K562 (cell line): Measurements from ENCODE around the gene CST4. TPM values are rescaled to one million over a fixed set of nuclear protein-coding genes. Genes with fewer than 3 reads are reported as not detected.

Experiments
- ATAC-seq: fragments of 200-7000 bp; cut with Tn5 transposase; 3 replicates; pipeline ENCODE4 v1.9.1; 2020; ENCODE audit warnings: moderate library complexity
- BruUV-seq: library from RNA; stranded (reverse); fragments of 400-500 nt; replicated peaks from 2 replicates; lab custom pipeline; 2021; lab: Mats Ljungman, UMichigan
- CTCF ChIA-PET: fragments of 300-600 bp; formaldehyde crosslinking; extraction: SDS; loops from one replicate; lab custom pipeline; 2021; ENCODE audit warnings: low intra/inter-chr PET ratio; lab: Yijun Ruan, JAX
- POLR2A ChIA-PET: fragments of 300-600, 350-650 bp; sonication (Branson Sonifier 250); formaldehyde crosslinking; extraction: SDS; loops from one replicate; lab custom pipeline; 2021; ENCODE audit warnings: antibody characterized with exemption, inconsistent platforms; lab: Yijun Ruan, JAX
- DNase-seq, 4 experiments: peaks; one replicate each; pipeline versions ENCODE4 v3.0.0 to v3.0.0-alpha.2; 2011 to 2018; ENCODE audit warnings: low spot score in 3 of 4, mixed read lengths in 3 of 4; ENCODE audit errors: extremely low read depth in 1 of 4
- FAIRE-seq: peaks from 2 replicates; lab custom pipeline; 2011; peaks lifted over from hg19 to GRCh38; lab: Jason Lieb, UNC
- H2AFZ ChIP-seq: 2 replicates; pipeline ENCODE4 v1.6.0; 2011; ENCODE audit warnings: low read depth, low read length, control low read depth, inconsistent platforms
- H3K27ac ChIP-seq: fragments of 200-600 bp; 3 replicates; pipeline ENCODE4 v1.8.0; 2011; ENCODE audit warnings: low read depth, mild to moderate bottlenecking, control low read depth, inconsistent platforms, low read length, moderate library complexity, mixed read lengths; ENCODE audit errors: extremely low read depth
- H3K27me3 ChIP-seq, 2 experiments: fragments of 300-600 bp in 1 of 2; 2 replicates in 1 of 2; 3 replicates in 1 of 2; pipeline versions ENCODE4 v1.6.0 to v1.8.0; 2011; ENCODE audit warnings: inconsistent platforms in 2 of 2, low read length in 2 of 2, mild to moderate bottlenecking in 1 of 2, mixed read lengths in 1 of 2, moderate library complexity in 1 of 2; ENCODE audit not compliant: control insufficient read depth in 2 of 2, insufficient read depth in 2 of 2
- H3K36me3 ChIP-seq: fragments of 300-600 bp; 3 replicates; pipeline ENCODE4 v1.8.0; 2011; ENCODE audit warnings: mild to moderate bottlenecking, low read length, inconsistent platforms; ENCODE audit not compliant: control insufficient read depth, insufficient read depth
- H3K4me1 ChIP-seq, 2 experiments: fragments of 200-600 bp in 1 of 2; replicated peaks in 1 of 2; 2 replicates in 1 of 2; 3 replicates in 1 of 2; pipeline versions ENCODE4 v1.5.1 to v1.8.0; 2011; ENCODE audit warnings: inconsistent platforms in 2 of 2, low read length in 2 of 2, mild to moderate bottlenecking in 1 of 2, mixed read lengths in 1 of 2, moderate library complexity in 1 of 2; ENCODE audit not compliant: control insufficient read depth in 2 of 2, insufficient read depth in 2 of 2
- H3K4me2 ChIP-seq: 2 replicates; pipeline ENCODE4 v1.6.1; 2011; ENCODE audit warnings: low read length, control low read depth, inconsistent platforms, mixed read lengths; ENCODE audit not compliant: insufficient read depth
- H3K4me3 ChIP-seq: fragments of 200-600 bp; sonication (generic), shearing (Covaris generic); 2 replicates; pipeline ENCODE4 v1.5.1; 2016; ENCODE audit warnings: control low read depth, inconsistent platforms
- H3K79me2 ChIP-seq: fragments of 200-600 bp; 3 replicates; pipeline ENCODE4 v1.8.0; 2011; ENCODE audit warnings: low read length, inconsistent platforms; ENCODE audit not compliant: control insufficient read depth, insufficient read depth
- H3K9ac ChIP-seq, 2 experiments: 2 replicates each; pipeline versions ENCODE4 v1.6.0 to v1.6.1; 2011; ENCODE audit warnings: low read depth in 2 of 2, low read length in 2 of 2, control low read depth in 1 of 2, inconsistent platforms in 1 of 2, mild to moderate bottlenecking in 1 of 2, mixed read lengths in 1 of 2; ENCODE audit not compliant: insufficient read depth in 1 of 2
- H3K9me1 ChIP-seq: one replicate; pipeline ENCODE4 v1.6.0; 2011; ENCODE audit warnings: inconsistent platforms, mild to moderate bottlenecking, low read length, moderate library complexity; ENCODE audit not compliant: control insufficient read depth, insufficient read depth
- H3K9me3 ChIP-seq: replicated peaks from 2 replicates; pipeline ENCODE4 v1.5.1; 2011; ENCODE audit warnings: low read depth, low read length, inconsistent platforms; ENCODE audit not compliant: control insufficient read depth, insufficient read depth
- H4K20me1 ChIP-seq: replicated peaks from 2 replicates; pipeline ENCODE4 v1.6.1; 2011; ENCODE audit warnings: low read length, inconsistent platforms, mixed read lengths; ENCODE audit not compliant: control insufficient read depth, insufficient read depth
- BHLHE40 ChIP-seq: IDR thresholded peaks from 2 replicates; pipeline ENCODE4 v1.6.1; 2011; ENCODE audit warnings: low read length, improper control_type of control experiment
- DDX20 ChIP-seq: fragments of 450-650 bp; IDR thresholded peaks from 2 replicates; pipeline ENCODE4 v1.6.1; 2016; ENCODE audit warnings: missing genetic modification characterization, low read depth, mild to moderate bottlenecking, missing compliant biosample characterization, moderate library complexity
- EHMT2 ChIP-seq: fragments of 450-650 bp; IDR thresholded peaks from 2 replicates; pipeline ENCODE4 v1.6.1; 2018; ENCODE audit warnings: antibody characterized with exemption
- MTA3 ChIP-seq: fragments of 450-650 bp; formaldehyde crosslinking; IDR thresholded peaks from 2 replicates; pipeline ENCODE4 v1.6.1; 2017; ENCODE audit warnings: mild to moderate bottlenecking, borderline replicate concordance
- PPARD ChIP-seq: fragments of 250-450 bp; sonication (Bioruptor Pico); IDR thresholded peaks from 2 replicates; pipeline ENCODE4 v1.8.0; 2022; ENCODE audit warnings: inconsistent platforms, mild to moderate bottlenecking, moderate library complexity
- PURB ChIP-seq: sonication (generic); formaldehyde crosslinking; IDR thresholded peaks from 2 replicates; pipeline ENCODE4 v1.9.0; 2021; ENCODE audit warnings: low read depth, mild to moderate bottlenecking, missing genetic modification reagents
- U2AF2 ChIP-seq: fragments of 200-400 bp; formaldehyde crosslinking; optimal IDR thresholded peaks from 2 replicates; pipeline ENCODE3; 2017; ENCODE audit warnings: low read depth, mild to moderate bottlenecking, low read length
- VEZF1 ChIP-seq: fragments of 200-800 bp; sonication (Bioruptor generic); IDR thresholded peaks from 2 replicates; pipeline ENCODE4 v1.6.1; 2017; ENCODE audit warnings: missing genetic modification characterization, missing compliant biosample characterization
- ZBTB12 ChIP-seq: fragments of 250-450 bp; sonication (Bioruptor Pico); IDR thresholded peaks from 2 replicates; pipeline ENCODE4 v1.4.0; 2020
- ZNF124 ChIP-seq: sonication (generic); formaldehyde crosslinking; IDR thresholded peaks from 2 replicates; pipeline ENCODE4 v1.8.1; 2022; ENCODE audit warnings: missing genetic modification reagents
- ZNF146 ChIP-seq: IDR thresholded peaks from one replicate; pipeline ENCODE4 v1.6.1; 2018; ENCODE audit warnings: missing compliant biosample characterization; ENCODE audit not compliant: unreplicated experiment
- ZNF282 ChIP-seq: sonication (generic); formaldehyde crosslinking; IDR thresholded peaks from 2 replicates; pipeline ENCODE4 v1.8.1; 2023; ENCODE audit warnings: missing genetic modification reagents
- WGBS: fragments of 100-300 bp; shearing (Covaris generic); methylation state at CpG from one replicate; pipeline ENCODE4 v1.1.6; 2016; ENCODE audit warnings: low coverage, mixed read lengths; ENCODE audit not compliant: insufficient coverage; ENCODE audit errors: missing lambda C conversion rate; 5-methylcytosine and 5-hydroxymethylcytosine counted together
- in situ Hi-C: fragments of 300-500 bp; cut with MboI; formaldehyde crosslinking; loops from 4 replicates; pipeline ENCODE4 v1.15.0; 2018; ENCODE audit warnings: inconsistent platforms, mixed read lengths
- intact Hi-C: fragments of 100-400 bp; cut with micrococcal nuclease; formaldehyde crosslinking; loops from 2 replicates; pipeline ENCODE4 v1.14.2; 2022
- polyA plus RNA-seq, 8 experiments: library from polyadenylated mRNA; depleted of rRNA in 4 of 8; stranded (reverse) in 5 of 8; unstranded in 3 of 8; fragments of >200 nt; fragmentation: Nextera tagmentation in 2 of 8; fragmentation: Illumina TruSeq in 1 of 8; extraction: Ambion mirVana in 2 of 8; extraction: Trizol in 1 of 8; gene quantifications; 2 replicates each; pipeline versions ENCODE4 v1.2.1 to v1.2.3, GENCODE V29; 2011 to 2014; ENCODE audit warnings: inconsistent platforms in 1 of 8, missing spikeins in 1 of 8
- total RNA-seq, 7 experiments: library from RNA; depleted of rRNA in 6 of 7; stranded (reverse); fragments of >200 nt in 6 of 7; fragmentation: Illumina TruSeq in 2 of 7; extraction: Trizol in 2 of 7; gene quantifications; 2 replicates each; pipeline versions ENCODE4 v1.2.1 to v1.2.3, GENCODE V29; 2011 to 2021; ENCODE audit warnings: low replicate concordance in 1 of 7
- TF ChIP-seq, protein P1 (sequence below), 2 experiments: fragments of 450-650 bp in 1 of 2; sonication (generic) in 1 of 2; formaldehyde crosslinking in 1 of 2; IDR thresholded peaks in 1 of 2; conservative IDR thresholded peaks in 1 of 2; 2 replicates each; pipeline versions ENCODE4 v1.6.1 to v1.8.1; 2016 to 2023; ENCODE audit warnings: mild to moderate bottlenecking in 2 of 2, moderate library complexity in 2 of 2, inconsistent platforms in 1 of 2, missing genetic modification reagents in 1 of 2

Gene CST4
- total and polyA plus RNA-seq, 9 of the 15 experiments (the other 6 are each of a cell fraction or from before 2014, with no cell fraction given) = not detected

DNA sequence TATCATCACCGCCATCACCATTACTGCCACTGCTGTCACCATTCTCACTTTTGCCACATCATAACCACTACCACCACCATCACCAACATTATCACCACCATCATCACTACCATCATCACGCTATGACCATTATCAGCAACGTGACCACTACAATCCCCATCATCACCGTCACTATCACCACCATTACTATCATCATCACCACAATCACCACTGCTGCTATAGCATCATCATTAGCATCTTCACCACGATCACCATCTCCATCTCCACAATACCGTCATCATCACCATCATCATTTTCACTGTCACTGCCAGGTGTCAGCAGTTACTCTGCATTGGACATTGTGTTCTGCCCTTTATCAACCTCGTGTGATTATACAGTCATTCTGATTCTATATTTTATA is 19.0 kb downstream of the CST4 start:
- in situ Hi-C loops = loop anchor here (5.0 kb wide), 1 partner anchor 1247 kb away; no protein-coding TSS in a partner anchor
- POLR2A ChIA-PET = no interaction called here
- BruUV-seq = no TSS peak
- 0% methylated on average over 7 of the region's 7 CpGs for WGBS
- Histone ChIP-seq H3K9me3 (no peaks in the 10 kb centered on the region), H2AFZ (no peak overlapping the region), H3K4me1 (no peaks in the 10 kb centered on the region), H3K9ac (no peak overlapping the region), H3K79me2 (no peaks in the 10 kb centered on the region), H3K36me3 (no peaks in the 10 kb centered on the region), H3K27ac (no peak overlapping the region), H3K27me3 (no peaks in the 10 kb centered on the region), H4K20me1 (no peaks in the 10 kb centered on the region), H3K4me2 (no peak overlapping the region), H3K4me3 (no peak overlapping the region), H3K9me1 (no peaks in the 10 kb centered on the region)
- ATAC-seq = no peak
- no peak for FAIRE-seq
- CTCF ChIA-PET = no interaction called here
- intact Hi-C loops = no loop called here
- no peak for DNase-seq
- TF ChIP-seq, protein P1, sequence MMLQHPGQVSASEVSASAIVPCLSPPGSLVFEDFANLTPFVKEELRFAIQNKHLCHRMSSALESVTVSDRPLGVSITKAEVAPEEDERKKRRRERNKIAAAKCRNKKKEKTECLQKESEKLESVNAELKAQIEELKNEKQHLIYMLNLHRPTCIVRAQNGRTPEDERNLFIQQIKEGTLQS (IDR thresholded peaks at IDR 0.05) = no peak
- TF ChIP-seq, protein P1 (CRISPR knock-in tag; conservative IDR thresholded peaks at IDR 0.05) = no peak
- TF ChIP-seq PPARD (CRISPR knock-in tag) (no peak), ZBTB12 (CRISPR knock-in tag) (no peak), VEZF1 (CRISPR knock-in tag) (no peak), ZNF124 (CRISPR knock-in tag) (no peak), ZNF146 (CRISPR knock-in tag) (no peak), PURB (CRISPR knock-in tag) (no peak), BHLHE40 (no peak), EHMT2 (no peak), ZNF282 (CRISPR knock-in tag) (no peak), U2AF2 (no peak), MTA3 (no peak), DDX20 (tag) (no peak)
